Cardiac fibroblast (primary cell): ENCODE data around the gene TRPM3.

ENCODE experiments used
- DNase-seq, 2 donors: peaks; one replicate each; pipeline versions ENCODE4 v3.0.0 to v3.0.0-alpha.2; 2010; ENCODE audit warnings: low read depth in 2 of 2
- H3K4me3 ChIP-seq, 2 donors: replicated peaks in 1 of 2; 1 replicate in 1 of 2; 2 replicates in 1 of 2; pipeline ENCODE4 v1.5.1; 2011; ENCODE audit warnings: low read depth in 2 of 2, low read length in 2 of 2, mild to moderate bottlenecking in 2 of 2, moderate library complexity in 1 of 2
- TF ChIP-seq, protein P1 (sequence below): IDR thresholded peaks from one replicate; pipeline ENCODE4 v1.5.1; 2011; ENCODE audit warnings: low read depth, mild to moderate bottlenecking, low read length, inconsistent platforms

The TRPM3 gene

DNA sequence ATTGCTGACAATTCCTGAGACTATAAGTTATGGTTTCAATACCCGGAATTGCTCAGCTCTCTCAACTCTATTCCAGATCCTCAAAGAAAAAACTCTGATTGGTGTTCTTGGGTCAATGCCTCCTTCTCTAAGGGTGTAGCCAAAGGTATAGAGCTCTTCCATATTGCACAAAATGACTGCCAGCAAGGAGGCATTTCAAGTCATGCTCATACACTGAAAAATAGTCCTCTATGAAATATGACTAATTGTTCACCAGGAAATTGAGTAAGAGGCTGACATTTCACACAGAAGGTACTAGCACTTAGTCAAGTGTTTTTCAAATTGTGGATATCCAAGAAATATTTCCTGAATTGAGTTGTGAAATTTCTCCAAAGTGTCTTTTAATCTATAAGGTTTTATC lies 595.9 kb downstream of the TRPM3 start:
- TF ChIP-seq, protein P1, sequence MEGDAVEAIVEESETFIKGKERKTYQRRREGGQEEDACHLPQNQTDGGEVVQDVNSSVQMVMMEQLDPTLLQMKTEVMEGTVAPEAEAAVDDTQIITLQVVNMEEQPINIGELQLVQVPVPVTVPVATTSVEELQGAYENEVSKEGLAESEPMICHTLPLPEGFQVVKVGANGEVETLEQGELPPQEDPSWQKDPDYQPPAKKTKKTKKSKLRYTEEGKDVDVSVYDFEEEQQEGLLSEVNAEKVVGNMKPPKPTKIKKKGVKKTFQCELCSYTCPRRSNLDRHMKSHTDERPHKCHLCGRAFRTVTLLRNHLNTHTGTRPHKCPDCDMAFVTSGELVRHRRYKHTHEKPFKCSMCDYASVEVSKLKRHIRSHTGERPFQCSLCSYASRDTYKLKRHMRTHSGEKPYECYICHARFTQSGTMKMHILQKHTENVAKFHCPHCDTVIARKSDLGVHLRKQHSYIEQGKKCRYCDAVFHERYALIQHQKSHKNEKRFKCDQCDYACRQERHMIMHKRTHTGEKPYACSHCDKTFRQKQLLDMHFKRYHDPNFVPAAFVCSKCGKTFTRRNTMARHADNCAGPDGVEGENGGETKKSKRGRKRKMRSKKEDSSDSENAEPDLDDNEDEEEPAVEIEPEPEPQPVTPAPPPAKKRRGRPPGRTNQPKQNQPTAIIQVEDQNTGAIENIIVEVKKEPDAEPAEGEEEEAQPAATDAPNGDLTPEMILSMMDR: no peak
- DNase-seq: peak; percentile 87 to 89

DNA sequence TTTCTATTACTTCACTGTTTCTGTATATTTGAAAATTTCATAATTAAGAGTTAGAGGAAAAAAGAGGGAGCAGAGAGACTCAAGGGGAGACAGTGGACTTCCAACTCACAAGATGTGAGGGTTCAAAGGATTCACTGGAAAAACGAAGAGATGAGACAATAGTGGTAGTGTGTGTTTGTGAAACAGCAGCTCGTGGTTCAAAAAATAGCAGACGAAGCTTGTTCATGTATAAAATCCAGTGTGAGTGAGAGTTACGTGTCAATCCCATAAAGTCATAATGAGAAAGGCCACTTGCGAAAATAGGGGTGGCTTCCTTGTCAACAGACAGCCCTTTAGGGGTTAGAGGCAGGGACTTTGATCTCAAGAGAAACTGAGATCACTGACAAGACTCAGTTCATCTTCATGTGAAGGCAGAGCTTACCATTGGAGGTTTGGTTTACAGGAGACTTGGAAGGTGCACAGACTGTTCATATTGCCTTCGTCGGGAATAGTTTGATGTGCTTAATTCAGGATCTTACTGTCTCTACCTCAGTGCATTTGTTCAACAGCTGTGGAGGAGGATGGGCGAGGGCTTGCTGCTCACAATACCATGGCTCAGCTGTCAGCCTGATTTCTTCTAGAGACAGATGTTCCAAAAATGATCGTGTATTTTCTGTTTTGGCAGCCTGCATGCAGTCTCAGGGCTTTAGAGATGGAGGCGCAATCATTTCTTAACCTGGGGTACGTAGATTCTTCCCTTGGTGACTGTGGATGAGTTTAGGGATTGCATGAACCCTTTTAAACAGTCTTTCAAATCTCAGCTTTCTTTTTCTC lies 601.3 kb downstream of the TRPM3 start:
- TF ChIP-seq, protein P1: no peak
- no peak overlapping the region for H3K4me3 ChIP-seq
- no peak for DNase-seq

More for the DNA sequence above, 595.9 kb downstream of the TRPM3 start:
- H3K4me3 ChIP-seq: no peak overlapping the region

DNA sequence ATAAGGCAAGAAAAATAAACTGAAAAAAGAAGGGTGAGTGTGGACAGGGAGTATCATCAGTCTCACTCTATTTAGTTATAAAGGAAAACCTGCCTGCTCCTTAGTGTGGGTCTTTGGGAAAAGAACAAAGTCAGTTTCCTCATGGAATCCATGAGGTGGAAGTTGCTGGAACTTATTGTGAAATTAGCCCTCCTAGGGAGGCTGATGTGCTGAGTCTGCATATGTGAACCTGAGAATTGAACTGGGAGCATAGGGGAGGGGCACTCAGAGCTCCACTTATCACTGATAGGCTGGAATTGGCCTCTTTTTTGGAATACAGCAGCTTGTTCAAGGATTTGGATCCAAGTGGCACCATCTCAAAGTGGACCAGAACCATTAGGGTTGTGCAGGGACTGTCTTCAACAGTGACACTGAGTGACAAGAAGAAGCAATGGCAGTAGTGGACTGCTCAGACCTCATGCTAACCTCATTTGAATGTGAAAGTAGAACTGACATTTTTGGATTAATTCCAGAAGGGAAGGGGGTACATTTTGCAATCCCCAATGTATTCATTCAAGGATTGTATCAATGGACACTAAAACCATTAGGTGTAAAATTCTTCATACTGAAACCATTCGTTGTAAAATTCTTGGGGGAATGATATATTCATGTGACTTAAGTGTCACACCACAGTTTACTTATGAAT lies 603.4 kb downstream of the TRPM3 start:
- H3K4me3 ChIP-seq: no peak overlapping the region
- TF ChIP-seq, protein P1: no peak
- DNase-seq: peak in 1 of 2 donors; percentile 53

DNA sequence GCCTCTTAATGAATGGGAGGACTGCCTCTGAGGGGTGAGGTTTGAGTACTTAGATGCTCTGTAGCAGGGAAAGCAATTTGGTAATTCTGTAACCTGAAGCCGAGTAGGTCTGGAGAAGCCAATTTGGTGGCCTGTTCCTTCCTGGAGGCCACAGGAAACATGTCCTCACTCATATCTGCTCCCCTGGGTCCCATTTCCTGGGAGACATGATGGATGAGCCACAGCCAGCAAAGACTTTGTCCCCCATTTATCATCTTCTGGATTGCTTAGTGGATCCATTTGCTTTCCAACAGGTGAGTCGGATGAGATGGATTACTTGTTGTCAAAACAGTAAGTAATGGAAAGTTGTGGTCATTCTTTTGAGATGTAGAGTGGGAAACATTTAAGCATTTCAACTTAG lies 607.1 kb downstream of the TRPM3 start:
- DNase-seq: no peak
- no peak overlapping the region for H3K4me3 ChIP-seq
- TF ChIP-seq, protein P1: no peak

DNA sequence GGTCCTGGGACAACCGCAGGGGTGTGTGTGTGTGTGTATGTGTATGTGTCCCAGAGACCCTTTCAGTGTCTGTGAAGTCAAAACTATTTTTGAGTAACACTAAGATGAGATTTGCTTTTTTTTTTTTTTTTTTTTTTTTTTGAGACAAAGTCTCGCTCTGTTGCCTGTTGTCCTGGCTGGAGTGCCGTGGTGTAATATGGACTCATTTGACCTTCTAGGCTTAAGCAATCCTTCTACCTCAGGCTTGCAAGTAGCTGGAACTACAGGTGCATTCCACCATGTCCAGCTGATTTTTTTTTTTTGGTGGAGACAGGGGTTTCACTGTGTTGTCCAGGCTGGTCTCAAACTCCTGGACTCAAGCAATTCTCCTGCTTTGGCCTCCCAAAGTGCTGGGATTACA lies 609.6 kb downstream of the TRPM3 start:
- no peak overlapping the region for H3K4me3 ChIP-seq
- DNase-seq: no peak
- TF ChIP-seq, protein P1: no peak

DNA sequence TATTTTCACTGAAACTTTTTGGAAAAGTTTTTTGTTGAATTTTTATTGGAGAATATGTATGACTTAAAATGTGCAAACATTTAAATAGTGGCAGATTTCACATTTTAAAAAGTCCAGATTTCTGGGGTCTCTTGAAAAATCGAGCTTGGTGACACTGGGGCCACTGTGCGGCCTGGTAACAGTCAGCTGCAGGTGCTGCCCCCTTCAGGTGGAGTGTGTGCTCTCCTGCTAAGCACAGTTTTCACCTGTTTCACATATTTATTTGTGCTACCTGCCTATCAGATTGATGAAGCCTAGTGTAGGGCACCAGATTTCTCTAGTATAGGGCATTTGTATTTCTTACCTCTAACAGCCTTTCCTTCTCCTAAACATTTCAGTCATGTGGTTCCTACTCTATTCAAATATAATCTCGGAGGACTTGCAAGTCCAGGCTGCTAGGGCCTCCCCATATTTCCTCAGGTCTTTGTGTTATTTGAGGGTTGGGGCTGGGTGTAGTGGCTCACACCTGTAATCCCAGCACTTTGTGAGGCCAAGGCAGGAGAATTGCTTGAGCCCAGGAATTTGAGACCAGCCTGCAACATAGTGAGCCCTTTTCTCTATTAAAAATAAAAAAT lies 611.2 kb downstream of the TRPM3 start:
- TF ChIP-seq, protein P1: peak; percentile 65
- H3K4me3 ChIP-seq: no peak overlapping the region
- peak in 1 of 2 donors; percentile 46 for DNase-seq
